Activated T-helper 2 cell treated with anti-CD3 and anti-CD28 coated beads, Interferon-gamma antibody, Interleukin-2, Interleukin-4, amounts not matched to agents 10 μg/mL and 5 μg/mL and 100 μg/mL, durations not matched to agents 14 hours and 24 hours and 36 hours (primary cell): ENCODE results near the gene ZNF362. TPM values are rescaled to one million over a fixed set of nuclear protein-coding genes. Genes with fewer than 3 reads are reported as not detected.

Experiments
- DNase-seq: peaks from one replicate; pipeline ENCODE4 v3.0.0; 2021; ENCODE audit warnings: low spot score
- H3K27ac Mint-ChIP-seq: one replicate; pipeline ENCODE4 v1.8.0; 2021; ENCODE audit warnings: mixed read lengths
- H3K27me3 Mint-ChIP-seq: one replicate; pipeline ENCODE4 v1.8.0; 2021; ENCODE audit warnings: low read depth, mixed read lengths
- H3K36me3 Mint-ChIP-seq: one replicate; pipeline ENCODE4 v1.8.0; 2021; ENCODE audit warnings: low read depth, mixed read lengths
- H3K4me1 Mint-ChIP-seq: one replicate; pipeline ENCODE4 v1.8.0; 2021; ENCODE audit warnings: low read depth, mixed read lengths
- H3K4me3 Mint-ChIP-seq: one replicate; pipeline ENCODE4 v1.8.0; 2021; ENCODE audit warnings: low read depth, mild to moderate bottlenecking, moderate library complexity, mixed read lengths
- H3K9me3 Mint-ChIP-seq: one replicate; pipeline ENCODE4 v1.8.0; 2021; ENCODE audit warnings: mixed read lengths
- intact Hi-C: fragments of 100-400 bp; cut with micrococcal nuclease; formaldehyde crosslinking; loops from one replicate; pipeline ENCODE4 v1.15.1; 2023
- total RNA-seq: library from RNA; stranded (reverse); gene quantifications from 2 replicates; pipeline ENCODE4 v1.2.3, GENCODE V29; 2022

Gene ZNF362
- total RNA-seq, 1 donor from 2014 or later: 22.2 TPM

DNA sequence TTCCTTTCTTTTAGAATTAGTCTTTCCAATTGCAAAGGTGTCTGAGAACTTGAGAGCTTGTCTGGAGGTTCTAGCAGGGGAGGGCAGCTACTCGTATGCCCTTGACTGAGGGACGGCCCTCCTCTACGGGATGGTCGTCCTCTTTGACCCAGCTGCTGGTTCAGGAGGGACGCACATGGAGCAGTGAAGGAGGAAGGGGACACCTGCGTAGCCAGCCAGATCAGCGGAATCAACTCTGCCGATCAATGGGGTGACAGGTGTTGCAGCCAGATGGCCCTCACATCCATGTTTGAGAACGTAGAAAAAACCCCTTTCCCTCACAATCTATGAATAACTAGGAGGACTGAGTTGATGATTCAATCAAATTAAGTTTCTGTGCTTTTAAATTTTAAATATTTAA is 80.3 kb downstream of the ZNF362 start:
- Mint-ChIP-seq H3K4me3 (no peak overlapping the region), H3K9me3 (no peaks in the 10 kb centered on the region), H3K27ac (no peak overlapping the region), H3K4me1 (peaks cover 14% of the 10 kb centered on the region), H3K27me3 (no peaks in the 10 kb centered on the region), H3K36me3 (peaks cover 33% of the 10 kb centered on the region)
- intact Hi-C loops: no loop called here
- no peak for DNase-seq

DNA sequence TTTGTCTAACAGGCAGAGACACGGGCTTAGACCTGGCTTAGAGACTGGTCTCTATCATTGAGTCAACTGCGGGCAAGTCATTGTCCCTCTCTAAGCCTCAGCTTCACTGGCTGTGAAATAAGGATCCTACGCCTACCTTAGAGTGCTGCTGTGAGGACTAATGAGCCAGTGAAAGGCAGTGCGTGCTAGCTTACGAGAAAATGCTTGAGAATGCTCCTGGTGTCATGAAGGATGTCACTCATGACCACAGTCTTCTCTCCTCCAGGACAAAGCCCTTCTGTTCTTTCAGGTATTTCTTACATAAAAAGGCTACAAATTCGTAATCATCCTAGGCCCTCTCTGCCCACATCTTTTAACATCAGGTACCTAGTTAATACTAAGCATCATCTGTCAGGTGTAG is 81.1 kb downstream of the ZNF362 start:
- H3K27ac Mint-ChIP-seq: no peak overlapping the region
- DNase-seq: no peak
- H3K27me3 Mint-ChIP-seq: no peaks in the 10 kb centered on the region
- peaks cover 26% of the 10 kb centered on the region for H3K36me3 Mint-ChIP-seq
- intact Hi-C loops: no loop called here
- H3K4me1 Mint-ChIP-seq: peaks cover 14% of the 10 kb centered on the region
- H3K9me3 Mint-ChIP-seq: no peaks in the 10 kb centered on the region
- no peak overlapping the region for H3K4me3 Mint-ChIP-seq

- intact Hi-C loops: no loop called here
- H3K4me1 Mint-ChIP-seq: peaks cover 14% of the 10 kb centered on the region
Measured at GRCh38 chr1:33338048-33338439, 81.8 kb downstream of the ZNF362 start.

DNA sequence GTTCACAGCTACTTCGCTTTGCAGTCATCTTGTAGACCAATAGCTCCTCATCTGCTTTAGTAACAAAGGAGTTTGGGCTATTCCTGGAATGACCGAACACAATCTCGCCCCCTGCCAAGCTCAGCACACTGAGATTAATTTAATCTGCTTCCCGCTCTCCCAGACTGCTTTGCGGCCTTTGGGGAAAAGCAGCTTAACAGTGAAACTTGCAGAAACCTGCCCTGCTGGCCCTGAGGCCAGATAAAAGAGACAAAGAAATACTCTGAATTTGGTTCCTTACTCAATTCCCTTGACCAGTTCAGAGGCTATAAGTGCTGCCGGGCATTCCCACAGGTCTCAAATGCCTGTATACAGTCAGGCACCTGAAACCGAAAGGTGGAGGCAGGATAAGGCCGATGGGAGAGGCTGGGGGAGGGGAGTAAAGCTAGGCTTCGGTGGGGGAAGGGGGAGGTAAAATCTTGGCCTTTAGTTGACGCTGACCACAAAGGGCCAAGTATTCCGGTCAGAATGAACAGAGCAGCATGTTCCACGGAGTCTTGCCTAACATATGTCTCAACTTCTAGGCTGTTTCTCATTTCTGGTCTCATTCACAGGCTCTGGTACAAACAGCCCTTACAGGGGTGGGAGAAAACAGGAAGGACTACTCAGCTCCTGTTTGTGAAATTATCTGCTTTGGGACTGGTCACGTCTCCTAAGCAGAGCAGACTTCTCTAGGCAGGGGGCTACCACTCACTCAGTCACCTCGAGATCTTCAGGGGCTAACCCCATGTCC is 82.3 kb downstream of the ZNF362 start:
- no peak overlapping the region for H3K27ac Mint-ChIP-seq
- no peaks in the 10 kb centered on the region for H3K27me3 Mint-ChIP-seq
- intact Hi-C loops: no loop called here
- no peaks in the 10 kb centered on the region for H3K9me3 Mint-ChIP-seq
- H3K4me1 Mint-ChIP-seq: peaks cover 14% of the 10 kb centered on the region
- H3K36me3 Mint-ChIP-seq: peaks cover 19% of the 10 kb centered on the region
- no peak overlapping the region for H3K4me3 Mint-ChIP-seq
- no peak for DNase-seq

More at GRCh38 chr1:33338048-33338439, 81.8 kb downstream of the ZNF362 start:
- no peak overlapping the region for H3K27ac Mint-ChIP-seq
- H3K36me3 Mint-ChIP-seq: peaks cover 25% of the 10 kb centered on the region
- no peak overlapping the region for H3K4me3 Mint-ChIP-seq
- no peaks in the 10 kb centered on the region for H3K27me3 Mint-ChIP-seq
- DNase-seq: no peak
- no peaks in the 10 kb centered on the region for H3K9me3 Mint-ChIP-seq

DNA sequence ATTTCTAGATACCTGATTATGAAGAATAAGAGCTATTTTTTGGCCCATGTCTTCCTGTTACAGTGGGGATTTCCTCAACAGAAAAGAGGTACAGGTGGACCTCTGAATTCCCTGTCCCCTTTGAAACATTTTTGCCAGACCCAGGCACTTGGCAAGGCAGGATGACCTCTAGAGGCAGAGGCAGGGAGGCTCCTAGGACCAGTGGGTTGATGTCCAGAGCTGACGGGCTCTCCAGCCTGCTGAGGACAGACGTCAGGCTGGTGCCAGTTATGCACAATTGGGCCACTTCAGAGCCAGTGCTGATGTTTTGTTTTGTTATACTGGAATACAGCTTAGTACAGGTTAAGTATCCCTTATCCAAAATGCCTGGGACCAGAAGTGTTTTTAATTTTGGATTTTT is 83.1 kb downstream of the ZNF362 start:
- H3K27ac Mint-ChIP-seq: no peak overlapping the region
- no peak overlapping the region for H3K4me3 Mint-ChIP-seq
- no peak for DNase-seq
- intact Hi-C loops: no loop called here
- no peaks in the 10 kb centered on the region for H3K27me3 Mint-ChIP-seq
- H3K9me3 Mint-ChIP-seq: no peaks in the 10 kb centered on the region
- H3K4me1 Mint-ChIP-seq: peaks cover 20% of the 10 kb centered on the region
- H3K36me3 Mint-ChIP-seq: peaks cover 14% of the 10 kb centered on the region

- Mint-ChIP-seq H3K27ac (no peak overlapping the region), H3K4me1 (peaks cover 22% of the 10 kb centered on the region), H3K36me3 (peaks cover 14% of the 10 kb centered on the region), H3K4me3 (no peak overlapping the region), H3K27me3 (no peaks in the 10 kb centered on the region), H3K9me3 (no peaks in the 10 kb centered on the region)
- no peak for DNase-seq
- intact Hi-C loops: no loop called here
Measured at GRCh38 chr1:33341190-33341589, 84.9 kb downstream of the ZNF362 start.

DNA sequence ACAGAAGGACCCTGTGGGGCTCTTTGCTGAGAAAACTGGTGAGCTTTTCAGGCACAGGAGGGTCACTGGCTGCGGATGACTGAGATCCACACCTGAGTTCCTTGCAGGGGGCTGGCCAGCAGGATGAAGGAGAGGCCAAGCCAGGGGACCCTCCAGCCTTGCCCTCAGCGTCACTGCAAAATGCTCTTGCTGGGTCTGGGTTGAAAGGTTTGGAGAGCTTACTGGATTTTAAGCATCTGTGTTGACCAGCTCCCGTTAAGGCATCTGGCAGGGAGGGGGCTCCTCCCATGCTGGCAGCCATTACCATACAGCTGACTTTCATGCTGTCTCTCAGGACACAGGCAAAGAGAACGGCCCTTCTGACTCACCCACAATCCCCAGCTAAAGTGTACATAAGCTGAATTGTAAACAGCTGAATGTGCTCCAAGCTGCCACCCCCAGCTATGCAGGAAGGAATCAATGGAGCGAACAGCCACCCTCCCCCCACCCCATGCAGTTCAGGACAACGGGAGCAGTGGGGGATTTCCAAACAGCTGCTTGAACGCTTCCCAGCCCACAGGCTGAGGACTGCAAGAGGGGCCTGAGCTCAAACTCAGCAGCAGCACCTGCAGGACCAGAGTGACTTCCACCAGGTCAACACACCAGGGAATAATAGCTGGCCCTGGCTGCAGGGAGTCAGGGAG is 85.9 kb downstream of the ZNF362 start:
- Mint-ChIP-seq H3K36me3 (peaks cover 24% of the 10 kb centered on the region), H3K27me3 (no peaks in the 10 kb centered on the region), H3K27ac (no peak overlapping the region), H3K4me3 (no peak overlapping the region), H3K9me3 (no peaks in the 10 kb centered on the region), H3K4me1 (peaks cover 32% of the 10 kb centered on the region)
- intact Hi-C loops: no loop called here
- DNase-seq: no peak

- H3K4me1 Mint-ChIP-seq: peaks cover 38% of the 10 kb centered on the region
- intact Hi-C loops: no loop called here
- H3K27me3 Mint-ChIP-seq: no peaks in the 10 kb centered on the region
- H3K4me3 Mint-ChIP-seq: no peak overlapping the region
- DNase-seq: no peak
- no peaks in the 10 kb centered on the region for H3K9me3 Mint-ChIP-seq
- H3K27ac Mint-ChIP-seq: no peak overlapping the region
- H3K36me3 Mint-ChIP-seq: peaks cover 31% of the 10 kb centered on the region
Measured at GRCh38 chr1:33343539-33343938, 87.2 kb downstream of the ZNF362 start.

DNA sequence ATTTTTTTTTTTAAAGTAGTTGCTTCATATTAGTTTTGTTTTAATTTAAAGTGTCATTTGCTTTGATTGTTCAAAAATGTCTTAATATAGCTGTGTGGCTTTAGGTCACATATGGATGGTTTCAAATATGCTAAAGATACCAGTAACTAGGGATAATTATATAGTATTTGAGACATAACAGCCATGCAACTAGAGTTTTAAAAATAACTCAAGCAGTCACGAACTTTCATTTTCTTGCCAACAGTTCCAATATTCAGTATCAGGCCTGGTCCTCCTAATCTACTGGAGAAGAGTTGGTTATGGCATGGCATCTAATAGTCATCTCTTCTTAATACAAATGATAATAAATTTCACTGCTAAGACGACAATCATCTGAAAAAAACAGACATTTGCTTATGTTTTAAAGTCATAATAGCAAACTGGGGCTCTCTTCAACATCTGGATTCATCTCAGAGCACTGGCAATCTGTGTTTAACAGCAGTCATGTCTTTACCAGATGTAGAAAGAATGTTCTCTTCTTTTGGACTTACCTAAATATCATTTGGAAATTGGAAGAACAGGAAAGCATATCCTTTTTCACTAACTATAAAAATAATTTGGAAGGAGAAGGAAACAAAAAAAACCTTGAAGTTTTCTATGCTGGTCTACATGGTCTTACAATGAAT is 88.7 kb downstream of the ZNF362 start:
- Mint-ChIP-seq H3K27ac (no peak overlapping the region), H3K36me3 (peaks cover 37% of the 10 kb centered on the region), H3K4me1 (peaks cover 41% of the 10 kb centered on the region), H3K9me3 (no peaks in the 10 kb centered on the region), H3K4me3 (no peak overlapping the region), H3K27me3 (no peaks in the 10 kb centered on the region)
- intact Hi-C loops: loop anchor here (5.0 kb wide), 1 partner anchor 88 kb away; the partner anchor contains the start of gene ZNF362
- no peak for DNase-seq

- peak overlapping the region; percentile 67 for H3K27ac Mint-ChIP-seq
- H3K4me3 Mint-ChIP-seq: peak overlapping the region; percentile 86
- H3K9me3 Mint-ChIP-seq: no peaks in the 10 kb centered on the region
- intact Hi-C loops: loop anchor here (5.0 kb wide), 1 partner anchor 89 kb away; the partner anchor contains the start of gene ZNF362
- peaks cover 50% of the 10 kb centered on the region for H3K4me1 Mint-ChIP-seq
- H3K27me3 Mint-ChIP-seq: peaks cover 3% of the 10 kb centered on the region
- peaks cover 33% of the 10 kb centered on the region for H3K36me3 Mint-ChIP-seq
- DNase-seq: no peak
Measured at GRCh38 chr1:33346533-33346926, 90.2 kb downstream of the ZNF362 start.

GRCh38 chr1:33346927-33347649 is 90.8 kb downstream of the ZNF362 start:
- Mint-ChIP-seq H3K4me3 (peak overlapping the region; percentile 86), H3K9me3 (no peaks in the 10 kb centered on the region), H3K36me3 (peaks cover 33% of the 10 kb centered on the region), H3K27ac (peak overlapping the region; percentile 67), H3K4me1 (peaks cover 51% of the 10 kb centered on the region), H3K27me3 (peaks cover 3% of the 10 kb centered on the region)
- DNase-seq: no peak
- intact Hi-C loops: loop anchor here (5.0 kb wide), 1 partner anchor 90 kb away; the partner anchor contains the start of gene ZNF362

DNA sequence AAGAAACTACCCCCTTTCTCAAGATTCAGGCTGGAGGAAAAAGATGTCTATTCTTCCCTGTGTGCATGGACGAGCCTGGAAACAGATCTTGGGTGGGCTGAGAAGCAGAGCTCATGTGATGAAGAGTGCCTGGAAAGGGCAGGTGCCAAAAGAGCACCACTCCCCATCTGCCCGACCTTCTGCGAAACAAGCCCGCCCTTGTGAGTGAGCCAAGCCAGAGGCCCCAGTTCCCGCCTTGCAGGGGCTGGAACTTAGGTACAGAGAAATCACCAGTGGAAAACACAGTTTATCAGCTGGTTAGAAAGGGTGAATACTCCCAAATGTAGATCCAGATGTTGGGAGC is 91.3 kb downstream of the ZNF362 start:
- intact Hi-C loops: loop anchor here (5.0 kb wide), 1 partner anchor 90 kb away; the partner anchor contains the start of gene ZNF362
- Mint-ChIP-seq H3K36me3 (peaks cover 29% of the 10 kb centered on the region), H3K4me3 (peak overlapping the region; percentile 86), H3K27me3 (peaks cover 3% of the 10 kb centered on the region), H3K27ac (no peak overlapping the region), H3K9me3 (no peaks in the 10 kb centered on the region), H3K4me1 (peaks cover 51% of the 10 kb centered on the region)
- DNase-seq: no peak
